Spleen (tissue), 3 donors: ENCODE results near the gene PRDM16.

ENCODE experiments used
- POLR2A ChIP-seq, 3 donors: fragments of 450-650 bp; IDR thresholded peaks; one replicate each; pipeline ENCODE4 v1.5.1; 2017; ENCODE audit warnings: antibody characterized with exemption in 3 of 3, mild to moderate bottlenecking in 1 of 3
- POLR2AphosphoS5 ChIP-seq, 3 donors: sonication (generic); formaldehyde crosslinking; IDR thresholded peaks; one replicate each; pipeline ENCODE4 v1.5.1; 2017; ENCODE audit warnings: antibody characterized with exemption in 3 of 3

- no peak for TF ChIP-seq POLR2A (IDR thresholded peaks at IDR 0.05)
- no peak for TF ChIP-seq POLR2AphosphoS5 (IDR thresholded peaks at IDR 0.05)
These were observed 317.4 kb downstream of the PRDM16 start for GRCh38 chr1:3386205-3387002.
